GM19372 (cell line): ENCODE data around the gene PI16.

Experiments used
- ATAC-seq: cut with Tn5 transposase; IDR thresholded peaks from one replicate; pipeline ENCODE4 v1.9.1; 2021; ENCODE audit warnings: mild to moderate bottlenecking, low read depth, moderate library complexity; ENCODE audit not compliant: unreplicated experiment

PI16 gene

DNA sequence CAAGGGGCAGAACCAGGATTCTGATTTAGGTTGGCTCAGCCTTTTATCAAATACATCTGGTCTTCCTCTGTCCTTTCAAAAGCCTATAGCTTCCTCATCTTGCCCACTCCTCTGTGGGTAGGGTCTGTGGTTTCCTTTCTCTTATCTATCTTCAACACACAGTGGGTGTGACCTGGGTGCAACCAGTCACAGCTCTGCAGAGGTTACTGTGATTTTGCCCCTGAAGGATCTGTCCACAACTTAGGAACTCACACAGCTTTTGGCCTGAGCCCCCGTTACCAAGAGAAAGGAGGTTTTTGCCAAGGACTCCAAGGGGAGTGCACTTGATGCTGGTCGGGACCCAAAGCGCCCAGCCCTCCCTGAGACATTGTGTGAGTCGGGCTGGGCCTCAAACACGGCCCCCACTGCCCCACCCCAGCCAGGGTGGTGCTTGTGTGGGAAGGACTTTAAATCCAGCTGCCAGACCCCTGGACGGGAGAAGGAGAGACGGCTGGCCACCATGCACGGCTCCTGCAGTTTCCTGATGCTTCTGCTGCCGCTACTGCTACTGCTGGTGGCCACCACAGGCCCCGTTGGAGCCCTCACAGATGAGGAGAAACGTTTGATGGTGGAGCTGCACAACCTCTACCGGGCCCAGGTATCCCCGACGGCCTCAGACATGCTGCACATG lies at the start of gene PI16:
Gene PI16 (plus strand): TSS at position 477 of the 670 bp plus-strand sequence. CDS start 23 bp downstream, at position 500.
- no peak for ATAC-seq

DNA sequence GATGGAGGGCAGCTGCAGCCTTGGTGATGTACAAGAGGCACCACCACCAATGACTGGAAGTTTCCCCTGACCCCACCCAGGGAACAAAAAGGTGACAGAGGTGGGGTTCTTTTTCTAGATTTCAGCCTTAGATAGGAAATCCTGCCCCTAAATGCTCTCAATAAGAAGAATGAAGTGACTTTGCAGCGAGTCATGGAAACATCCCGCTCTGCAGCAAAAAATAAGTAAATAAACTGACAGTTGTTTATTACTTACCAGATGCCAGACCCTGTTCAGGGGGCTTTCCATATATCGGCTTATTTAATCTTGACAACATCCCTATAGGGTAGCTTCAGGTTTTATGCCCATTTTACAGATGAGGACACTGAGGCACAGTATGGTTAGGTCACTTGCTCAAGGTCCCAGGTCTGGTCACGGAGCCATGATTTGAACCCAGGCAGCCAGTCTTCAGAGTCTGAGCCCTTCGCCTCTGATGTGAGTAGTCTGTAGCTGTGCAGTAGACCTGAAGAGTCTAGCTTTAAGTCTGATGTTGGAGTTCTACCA lies 49.6 kb upstream of the PI16 start:
- no peak for ATAC-seq

DNA sequence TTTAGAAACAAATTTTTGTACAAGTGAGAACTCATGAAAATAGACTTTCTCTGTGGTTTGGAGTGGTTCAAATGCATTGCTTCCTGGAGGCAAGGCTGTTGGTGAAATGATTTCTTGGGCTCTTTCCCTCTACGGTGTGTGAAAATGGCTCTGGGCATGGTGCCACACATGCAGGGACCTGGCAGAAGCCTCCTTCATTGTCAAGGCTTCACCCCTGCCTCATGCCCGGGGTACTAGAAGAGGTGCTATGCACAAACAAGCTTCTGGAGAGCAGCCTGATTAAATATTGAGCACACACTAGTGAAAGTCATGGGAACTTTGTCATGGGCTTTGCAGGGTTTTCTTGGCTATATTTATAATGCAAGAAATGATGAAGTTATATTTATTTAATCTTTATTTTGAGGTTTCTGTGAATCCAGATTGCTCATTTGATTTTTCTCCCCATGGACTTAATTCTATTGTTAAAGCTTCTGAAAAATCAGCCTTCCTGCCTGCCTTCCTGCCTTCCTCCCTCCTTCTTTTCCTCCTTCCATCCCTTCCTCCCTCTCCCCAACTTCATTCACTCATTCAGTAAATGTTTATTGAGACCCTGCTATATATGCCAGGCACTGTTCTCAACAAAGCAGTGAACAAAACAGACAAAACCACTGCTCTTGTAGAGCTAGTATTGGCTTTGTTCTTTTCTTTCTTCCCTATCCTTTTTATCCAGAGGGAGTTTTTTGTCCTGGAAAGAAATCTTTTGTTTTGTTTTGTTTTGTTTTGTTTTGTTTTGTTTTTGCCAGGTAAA lies 47.8 kb upstream of the PI16 start:
- ATAC-seq: no peak

DNA sequence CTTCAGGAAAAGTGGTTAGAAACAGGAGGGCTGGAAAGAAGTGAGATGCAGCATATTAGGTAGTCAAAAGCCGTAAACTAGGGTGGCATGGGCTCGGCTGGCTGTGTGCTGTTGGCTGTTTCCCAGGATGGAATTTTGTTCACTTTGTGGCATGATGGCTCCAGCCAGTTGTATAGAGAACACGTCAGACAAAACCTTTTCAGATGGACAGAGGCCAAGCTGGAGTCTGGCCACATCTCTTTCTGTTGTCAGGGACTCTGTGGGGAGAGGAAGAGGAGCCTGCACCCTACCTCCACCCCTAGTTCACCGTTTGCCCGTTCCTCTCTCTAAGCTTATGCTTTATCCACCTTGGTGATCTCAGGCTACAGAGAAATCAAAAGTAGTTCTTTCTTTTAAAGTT lies 46.8 kb upstream of the PI16 start:
- no peak for ATAC-seq

DNA sequence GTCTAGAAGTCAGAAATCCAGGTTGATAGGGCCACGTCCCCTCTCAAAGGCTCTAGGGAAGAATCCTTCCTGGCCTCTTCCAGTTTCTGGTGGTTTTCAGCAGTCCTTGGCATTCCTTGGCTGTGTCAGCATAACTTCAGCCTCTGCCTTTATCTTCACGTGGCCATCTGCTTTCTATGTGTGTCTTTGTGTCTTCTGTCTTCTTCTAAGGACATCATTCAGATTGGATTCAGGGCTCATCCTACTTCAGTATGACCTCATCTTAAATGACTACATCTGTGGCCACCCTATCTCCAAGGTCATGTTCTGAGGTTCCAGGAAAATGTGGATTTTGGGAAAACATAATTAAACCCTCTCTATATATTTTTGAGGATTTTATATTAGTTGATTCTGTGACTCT lies 45.8 kb upstream of the PI16 start:
- no peak for ATAC-seq

DNA sequence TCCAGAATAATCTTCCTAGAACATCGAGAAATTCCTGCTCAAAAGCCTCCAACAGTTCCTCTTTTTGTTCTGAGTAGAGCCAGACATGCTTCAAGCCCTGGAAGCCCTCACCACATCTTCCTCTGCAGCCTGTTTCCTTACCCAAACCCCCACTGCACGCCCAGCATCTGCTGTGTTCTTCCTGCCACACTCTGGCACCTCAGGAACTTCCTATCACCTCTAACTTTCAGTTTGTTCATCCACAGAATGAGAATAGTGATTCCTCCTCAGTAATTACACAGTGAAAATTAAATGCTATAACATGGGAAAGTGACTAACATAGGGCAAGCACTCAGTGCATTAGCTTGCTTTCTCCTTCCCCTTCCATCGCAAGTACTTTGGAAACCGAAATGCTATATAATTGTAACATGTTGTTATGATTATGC lies 42.5 kb upstream of the PI16 start:
- no peak for ATAC-seq

DNA sequence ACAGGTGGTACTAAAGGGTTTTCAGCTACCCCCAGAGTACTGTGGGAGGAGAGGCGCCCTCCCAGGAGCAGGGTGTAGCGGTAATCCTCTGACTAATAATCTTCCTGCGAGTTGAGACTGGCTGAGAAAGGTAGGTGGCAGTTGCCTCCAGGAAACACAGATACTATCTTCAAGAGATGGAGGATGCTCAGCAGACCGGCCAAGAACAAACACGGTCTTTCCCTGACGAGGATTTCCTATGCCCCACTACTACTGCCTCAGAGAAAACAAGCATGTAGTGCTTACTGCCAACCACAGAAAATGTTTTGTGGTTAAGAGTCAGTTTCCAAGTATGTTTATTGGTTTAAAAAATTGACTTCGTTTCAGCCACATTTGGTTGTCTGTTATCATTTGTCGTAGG lies 42.0 kb upstream of the PI16 start:
- ATAC-seq: peak; percentile 79

DNA sequence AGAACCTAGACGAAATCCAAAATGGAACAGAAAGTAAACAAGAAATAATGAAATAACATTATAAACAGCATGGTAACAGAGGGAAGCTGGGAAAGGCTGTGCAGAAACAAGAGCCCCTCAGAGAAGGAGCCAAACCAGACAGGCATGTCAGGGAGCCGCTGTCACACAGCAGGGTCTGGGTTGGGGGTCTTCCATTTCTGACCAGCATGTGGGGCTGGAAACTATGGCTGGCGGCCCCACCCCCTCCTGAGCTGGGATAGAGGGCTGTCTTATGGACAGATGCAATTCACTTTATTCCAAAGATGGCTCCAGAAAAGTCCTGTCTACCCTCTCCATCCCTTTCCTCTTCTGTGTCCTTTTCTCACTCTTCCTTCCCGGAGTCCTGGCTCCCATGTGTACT lies 41.5 kb upstream of the PI16 start:
- no peak for ATAC-seq

GRCh38 chr6:36914227-36914794 lies 40.2 kb upstream of the PI16 start:
- ATAC-seq: no peak

DNA sequence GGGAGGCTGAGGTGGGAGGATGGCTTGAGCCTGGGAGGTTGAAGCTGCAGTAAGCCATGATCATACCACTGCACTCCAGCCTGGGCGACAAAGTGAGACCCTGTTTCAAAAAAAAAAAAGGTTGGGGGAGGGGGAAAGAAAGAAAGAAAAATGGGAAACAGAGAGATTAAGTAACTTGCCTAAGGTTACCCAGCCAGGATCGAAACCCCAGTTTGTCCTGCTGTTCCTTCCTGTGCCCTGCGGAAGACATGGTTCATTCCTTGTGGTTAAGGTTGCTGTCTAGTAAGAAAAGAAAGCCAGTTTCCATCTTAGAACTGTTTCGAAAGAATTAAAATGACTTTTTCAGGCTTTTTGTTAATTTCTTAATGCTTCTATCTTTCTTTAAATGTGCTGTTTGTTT lies 38.9 kb upstream of the PI16 start:
- ATAC-seq: no peak

- no peak for ATAC-seq
These were observed 38.4 kb upstream of the PI16 start for GRCh38 chr6:36916126-36916525.

- ATAC-seq: no peak
These were observed 36.9 kb upstream of the PI16 start for GRCh38 chr6:36917541-36918193.

DNA sequence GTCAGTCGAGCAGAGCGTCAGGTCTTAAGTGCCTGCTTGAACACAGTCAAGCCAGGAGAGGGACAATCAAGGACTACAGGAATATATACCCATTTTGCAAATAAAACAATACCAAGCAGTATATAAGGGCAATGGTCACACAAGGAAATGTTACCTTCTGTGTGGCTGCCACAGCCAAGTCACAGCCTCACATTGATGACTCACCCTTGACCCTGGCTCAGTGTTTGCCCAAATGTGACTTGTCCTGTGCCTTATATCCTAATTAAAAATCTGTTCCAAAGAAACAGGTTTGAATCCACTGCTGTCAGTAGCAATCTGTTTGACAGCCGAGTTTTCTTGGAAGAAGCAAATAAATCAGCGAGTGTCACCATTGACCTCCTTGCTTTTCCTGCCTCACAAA lies 34.5 kb upstream of the PI16 start:
- no peak for ATAC-seq

DNA sequence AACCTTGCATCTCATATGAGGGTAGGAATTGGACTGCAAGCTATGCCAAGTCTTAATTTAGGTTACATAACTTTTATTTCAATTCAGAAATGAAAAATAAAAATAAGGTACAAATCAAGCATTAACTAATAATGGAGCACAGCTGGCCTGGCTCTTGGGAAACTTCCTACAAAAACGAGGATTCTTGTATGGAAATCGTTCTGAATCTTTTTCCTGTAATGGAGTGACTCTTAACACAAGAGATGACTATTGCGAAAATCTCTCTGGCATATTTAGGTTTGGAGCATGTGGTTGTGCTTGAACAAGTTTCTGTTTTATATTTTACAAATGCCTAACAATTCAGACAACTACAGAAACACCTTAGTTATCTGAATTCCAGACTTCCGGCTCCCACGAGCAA lies 34.0 kb upstream of the PI16 start:
- ATAC-seq: no peak

DNA sequence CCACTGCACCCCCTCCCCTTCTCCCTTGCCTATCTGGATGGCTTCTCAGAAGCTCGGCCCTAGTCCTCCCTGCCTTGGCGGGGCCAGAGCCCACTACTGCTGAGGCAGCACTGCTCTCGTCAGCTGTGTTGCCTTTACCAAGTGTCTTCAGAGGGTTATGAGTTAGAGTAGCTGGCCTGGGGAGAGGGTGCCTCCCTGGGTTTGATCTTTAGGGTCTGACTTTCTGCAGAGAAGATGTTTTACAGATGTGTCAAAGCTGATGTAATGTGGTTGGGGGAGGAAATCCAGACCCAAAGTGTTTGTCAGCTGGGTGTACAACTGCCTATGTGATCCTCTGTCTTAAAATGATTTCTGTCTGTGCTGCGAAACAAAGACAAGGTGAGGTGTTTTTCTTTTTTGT lies 30.4 kb upstream of the PI16 start:
- no peak for ATAC-seq

DNA sequence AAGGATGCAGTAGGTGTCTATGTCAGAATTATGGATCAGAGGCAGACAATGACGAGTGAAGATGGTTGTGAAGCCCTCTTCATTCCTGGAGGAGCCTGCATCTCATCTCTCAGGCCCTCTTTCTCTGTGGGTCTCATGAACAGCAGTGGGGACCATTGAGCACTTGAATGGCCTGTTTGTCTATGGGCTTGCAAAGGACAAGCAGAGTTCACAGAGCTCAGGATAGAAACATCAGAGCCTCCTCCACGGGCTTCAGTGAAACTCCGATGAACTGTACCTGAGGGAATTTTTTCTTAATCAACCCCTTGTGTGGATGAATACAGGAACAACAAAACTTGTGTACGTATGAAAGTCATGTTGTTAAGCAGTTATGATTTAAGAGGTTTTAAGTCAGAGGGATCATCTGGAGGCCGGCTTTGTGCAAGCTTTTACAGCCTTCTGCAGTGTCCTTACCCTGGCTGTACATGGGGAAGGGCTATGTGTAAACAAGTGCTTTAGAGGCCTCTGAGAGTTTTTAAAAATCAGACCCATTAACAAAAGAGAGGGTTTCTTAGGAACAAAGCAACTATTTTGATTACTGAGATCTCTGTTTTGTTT lies 29.7 kb upstream of the PI16 start:
- ATAC-seq: no peak

- no peak for ATAC-seq
These were observed 28.7 kb upstream of the PI16 start for GRCh38 chr6:36925809-36926208.

- no peak for ATAC-seq
These were observed 27.6 kb upstream of the PI16 start for GRCh38 chr6:36926708-36927513.

DNA sequence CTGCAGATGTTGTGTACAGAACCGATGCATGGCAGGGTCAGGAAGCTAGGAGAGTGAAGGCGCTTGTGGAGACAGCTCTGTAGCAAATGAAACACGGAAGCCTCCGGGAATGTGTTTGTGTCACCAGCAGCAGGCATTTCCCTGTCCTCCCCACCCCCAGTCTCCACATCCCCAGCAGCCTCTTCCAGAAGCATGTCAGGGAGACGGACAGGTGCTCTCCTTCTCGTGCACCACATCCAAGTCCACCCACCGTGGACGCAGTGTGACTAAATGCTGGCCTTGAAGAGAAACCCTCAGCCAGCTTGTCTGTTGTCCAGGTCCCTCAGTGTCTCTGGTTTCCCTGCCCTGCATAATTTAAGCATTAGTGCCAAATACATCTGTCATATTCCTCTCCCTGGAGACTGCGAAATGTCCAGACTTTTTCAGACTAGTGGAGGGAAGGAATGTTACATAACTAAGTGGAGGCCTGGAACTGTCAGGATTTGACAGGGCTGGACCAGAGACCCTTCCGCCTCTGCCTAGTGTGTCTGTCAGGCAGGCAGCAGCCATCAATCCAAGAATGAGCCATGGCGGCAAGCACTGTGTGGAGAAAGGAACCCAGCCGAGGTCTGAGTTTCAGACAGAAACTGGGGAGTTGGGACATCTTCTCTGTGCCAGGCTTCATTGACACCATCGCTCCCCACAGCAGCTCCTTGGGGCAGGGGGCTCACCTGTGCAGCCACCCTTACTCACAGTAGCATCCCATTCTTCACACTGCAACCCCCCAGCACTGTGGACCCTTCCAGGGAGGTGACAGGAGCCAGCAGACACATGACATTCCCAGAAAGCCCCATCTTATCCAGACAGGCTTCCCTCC lies 26.6 kb upstream of the PI16 start:
- ATAC-seq: no peak
